ENCODE results near the gene AK8. TPM values are rescaled to one million over a fixed set of nuclear protein-coding genes. Genes with fewer than 3 reads are reported as not detected.

AK8 gene
- total RNA-seq, 1 experiment from 2014 or later: 0.42 TPM

DNA sequence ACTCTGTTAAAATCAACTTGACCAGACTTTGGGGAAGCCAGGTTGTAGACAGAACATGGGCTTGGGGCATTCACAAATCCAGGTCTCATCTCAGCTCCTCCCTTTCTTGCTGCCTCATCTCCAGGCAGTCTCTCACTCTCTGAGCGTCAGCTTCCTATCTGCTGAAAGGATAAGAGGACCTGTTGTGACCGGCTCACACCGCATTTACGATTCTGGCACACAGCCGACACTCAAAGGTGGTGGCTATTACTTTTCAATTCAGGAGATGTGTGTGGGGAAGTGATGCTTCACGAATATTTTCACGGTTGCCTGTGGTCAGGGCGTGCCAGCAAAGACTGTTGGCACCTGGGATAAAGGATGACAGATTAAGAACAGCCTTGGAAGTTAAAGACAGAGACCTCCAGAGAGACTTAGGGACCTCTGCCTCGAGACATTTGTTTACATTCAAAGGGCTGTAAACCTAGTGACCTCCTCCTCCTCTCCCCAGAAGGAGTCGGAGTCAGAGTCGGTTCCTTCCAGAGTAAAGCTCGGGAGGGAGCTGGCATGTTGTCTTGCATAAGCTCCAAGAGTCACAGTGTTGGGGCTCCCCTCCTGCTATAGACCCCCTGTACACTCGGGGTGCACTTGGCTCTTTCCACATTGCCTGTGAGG lies 83.2 kb downstream of the AK8 start:
- Mint-ChIP-seq H3K27me3 (ENCODE audit: insufficient read depth, unreplicated experiment) (peaks cover 26% of the 10 kb centered on the region), H3K4me3 (ENCODE audit: unreplicated experiment) (no peak overlapping the region), H3K36me3 (ENCODE audit: insufficient read depth, unreplicated experiment) (no peaks in the 10 kb centered on the region), H3K27ac (ENCODE audit: low read depth, unreplicated experiment) (no peak overlapping the region), H3K4me1 (ENCODE audit: insufficient read depth, unreplicated experiment) (no peaks in the 10 kb centered on the region), H3K9me3 (ENCODE audit: unreplicated experiment) (no peaks in the 10 kb centered on the region)
- intact Hi-C loops (cut with micrococcal nuclease): no loop called here
- TF ChIP-seq, protein P1, sequence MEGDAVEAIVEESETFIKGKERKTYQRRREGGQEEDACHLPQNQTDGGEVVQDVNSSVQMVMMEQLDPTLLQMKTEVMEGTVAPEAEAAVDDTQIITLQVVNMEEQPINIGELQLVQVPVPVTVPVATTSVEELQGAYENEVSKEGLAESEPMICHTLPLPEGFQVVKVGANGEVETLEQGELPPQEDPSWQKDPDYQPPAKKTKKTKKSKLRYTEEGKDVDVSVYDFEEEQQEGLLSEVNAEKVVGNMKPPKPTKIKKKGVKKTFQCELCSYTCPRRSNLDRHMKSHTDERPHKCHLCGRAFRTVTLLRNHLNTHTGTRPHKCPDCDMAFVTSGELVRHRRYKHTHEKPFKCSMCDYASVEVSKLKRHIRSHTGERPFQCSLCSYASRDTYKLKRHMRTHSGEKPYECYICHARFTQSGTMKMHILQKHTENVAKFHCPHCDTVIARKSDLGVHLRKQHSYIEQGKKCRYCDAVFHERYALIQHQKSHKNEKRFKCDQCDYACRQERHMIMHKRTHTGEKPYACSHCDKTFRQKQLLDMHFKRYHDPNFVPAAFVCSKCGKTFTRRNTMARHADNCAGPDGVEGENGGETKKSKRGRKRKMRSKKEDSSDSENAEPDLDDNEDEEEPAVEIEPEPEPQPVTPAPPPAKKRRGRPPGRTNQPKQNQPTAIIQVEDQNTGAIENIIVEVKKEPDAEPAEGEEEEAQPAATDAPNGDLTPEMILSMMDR (IDR thresholded peaks at IDR 0.05; ENCODE audit: unreplicated experiment): no peak
- peak; percentile 31 for DNase-seq (ENCODE audit: unreplicated experiment)
- ChIA-PET POLR2A (no interaction called here), CTCF (no interaction called here)
- BruUV-seq (replicated peaks): no TSS peak

DNA sequence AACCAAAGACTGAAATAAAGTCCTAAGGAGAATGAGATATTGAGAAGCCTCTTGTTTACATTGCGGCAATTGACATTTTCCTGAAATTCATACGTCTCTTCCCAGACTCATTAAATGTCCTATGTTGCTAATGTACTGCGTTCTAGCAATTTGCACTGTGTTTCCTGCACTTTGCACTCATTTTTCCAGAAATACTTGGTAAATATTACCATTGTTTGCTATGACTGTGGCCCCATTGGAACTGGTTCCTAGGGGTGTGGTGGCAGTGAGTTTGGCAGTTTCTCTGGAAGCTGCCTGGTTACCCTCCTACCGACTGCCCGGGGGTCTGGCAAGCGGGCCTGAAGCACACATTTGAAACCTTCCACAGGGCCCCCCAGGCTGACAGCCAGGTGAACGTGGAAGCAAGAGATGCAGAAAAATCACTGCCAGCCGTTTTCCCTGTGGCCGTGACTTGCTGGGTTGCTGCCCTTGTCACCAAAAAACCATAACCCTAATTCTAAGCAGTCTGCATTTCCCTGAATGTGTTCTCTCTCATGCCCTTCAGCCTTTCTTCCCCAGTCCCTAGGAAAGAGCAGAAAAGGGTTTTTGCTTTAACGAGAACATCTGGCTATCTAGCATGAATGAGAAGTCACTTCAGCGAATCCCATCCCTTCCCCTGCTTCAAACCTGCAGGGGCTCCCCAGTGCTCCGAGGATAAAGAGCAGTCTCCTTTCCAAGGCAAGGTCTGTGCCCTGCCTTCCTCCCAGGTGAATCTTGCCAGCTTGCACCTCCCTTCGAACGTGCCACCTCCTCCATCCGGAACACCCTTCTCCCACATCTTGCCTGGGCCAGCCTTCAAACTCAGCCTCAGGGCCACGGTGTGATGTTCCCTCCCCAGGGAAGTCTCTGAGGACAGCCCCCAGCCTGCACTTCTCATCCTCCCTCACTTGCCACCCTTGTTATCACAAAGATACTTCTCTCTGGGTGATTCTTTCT lies 84.2 kb downstream of the AK8 start:
- no peak for DNase-seq (ENCODE audit: unreplicated experiment)
- H3K9me3 Mint-ChIP-seq (ENCODE audit: unreplicated experiment): no peaks in the 10 kb centered on the region
- TF ChIP-seq, protein P1 (IDR thresholded peaks at IDR 0.05; ENCODE audit: unreplicated experiment): no peak
- H3K36me3 Mint-ChIP-seq (ENCODE audit: insufficient read depth, unreplicated experiment): no peaks in the 10 kb centered on the region
- H3K27me3 Mint-ChIP-seq (ENCODE audit: insufficient read depth, unreplicated experiment): peaks cover 26% of the 10 kb centered on the region
- H3K4me1 Mint-ChIP-seq (ENCODE audit: insufficient read depth, unreplicated experiment): no peaks in the 10 kb centered on the region
- ChIA-PET CTCF (no interaction called here), POLR2A (no interaction called here)
- intact Hi-C loops (cut with micrococcal nuclease): no loop called here
- no peak overlapping the region for H3K4me3 Mint-ChIP-seq (ENCODE audit: unreplicated experiment)
- BruUV-seq (replicated peaks): no TSS peak
- H3K27ac Mint-ChIP-seq (ENCODE audit: low read depth, unreplicated experiment): no peak overlapping the region

DNA sequence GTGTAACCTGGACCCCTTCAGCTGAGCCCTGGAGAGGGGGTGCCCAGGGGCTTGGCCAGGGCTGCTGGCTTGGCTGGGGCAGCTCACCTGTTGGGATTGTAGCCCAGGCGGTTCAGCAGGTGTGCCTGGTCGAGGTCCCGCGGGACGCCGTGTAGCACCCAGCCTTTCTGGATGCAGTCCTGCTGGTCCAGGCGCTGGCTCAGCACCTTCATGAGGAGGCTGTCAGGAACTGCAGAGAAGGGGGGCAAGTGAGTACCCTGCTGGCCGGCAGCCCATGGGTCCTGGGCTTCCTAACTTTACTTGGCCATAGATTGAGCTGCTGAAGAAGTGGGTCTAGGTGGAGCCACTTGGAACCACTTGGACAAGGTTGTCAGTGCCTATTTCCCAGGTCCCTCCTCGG lies 85.5 kb downstream of the AK8 start:
- Mint-ChIP-seq H3K4me1 (ENCODE audit: insufficient read depth, unreplicated experiment) (no peaks in the 10 kb centered on the region), H3K36me3 (ENCODE audit: insufficient read depth, unreplicated experiment) (no peaks in the 10 kb centered on the region), H3K27me3 (ENCODE audit: insufficient read depth, unreplicated experiment) (peaks cover 34% of the 10 kb centered on the region), H3K27ac (ENCODE audit: low read depth, unreplicated experiment) (no peak overlapping the region), H3K9me3 (ENCODE audit: unreplicated experiment) (no peaks in the 10 kb centered on the region), H3K4me3 (ENCODE audit: unreplicated experiment) (no peak overlapping the region)
- CTCF ChIA-PET: no interaction called here
- no TSS peak for BruUV-seq (replicated peaks)
- POLR2A ChIA-PET: no interaction called here
- DNase-seq (ENCODE audit: unreplicated experiment): no peak
- TF ChIP-seq, protein P1 (IDR thresholded peaks at IDR 0.05; ENCODE audit: unreplicated experiment): no peak
- intact Hi-C loops (cut with micrococcal nuclease): no loop called here

DNA sequence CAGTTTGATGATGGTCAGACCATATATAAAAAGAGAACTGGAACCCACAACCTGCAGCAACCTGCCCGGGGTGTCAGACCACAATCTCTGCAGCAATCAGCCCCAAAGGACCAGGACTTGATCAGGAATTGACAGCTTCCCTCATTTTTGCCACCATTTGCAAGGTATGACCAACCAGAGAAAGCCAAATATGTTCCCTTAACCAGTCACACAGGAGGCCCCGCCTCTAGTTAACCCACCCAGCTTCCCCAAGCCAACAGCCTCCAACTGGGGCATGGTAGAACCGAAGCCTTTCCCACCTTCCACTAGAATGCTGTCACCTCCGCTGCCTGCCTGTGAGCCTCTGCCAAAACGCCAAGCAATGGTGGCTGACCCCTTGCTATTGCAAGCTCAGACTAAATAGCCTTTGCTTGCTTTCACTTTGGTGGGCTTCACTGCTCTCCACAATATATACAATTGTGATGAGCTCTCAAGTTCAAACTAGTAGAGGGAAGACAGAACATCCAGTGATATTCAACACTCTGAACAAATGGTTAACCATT lies 86.3 kb downstream of the AK8 start:
- POLR2A ChIA-PET: no interaction called here
- no TSS peak for BruUV-seq (replicated peaks)
- Mint-ChIP-seq H3K27me3 (ENCODE audit: insufficient read depth, unreplicated experiment) (peaks cover 42% of the 10 kb centered on the region), H3K9me3 (ENCODE audit: unreplicated experiment) (no peaks in the 10 kb centered on the region), H3K4me3 (ENCODE audit: unreplicated experiment) (no peak overlapping the region), H3K27ac (ENCODE audit: low read depth, unreplicated experiment) (no peak overlapping the region), H3K36me3 (ENCODE audit: insufficient read depth, unreplicated experiment) (no peaks in the 10 kb centered on the region), H3K4me1 (ENCODE audit: insufficient read depth, unreplicated experiment) (no peaks in the 10 kb centered on the region)
- TF ChIP-seq, protein P1 (IDR thresholded peaks at IDR 0.05; ENCODE audit: unreplicated experiment): no peak
- intact Hi-C loops (cut with micrococcal nuclease): no loop called here
- no peak for DNase-seq (ENCODE audit: unreplicated experiment)
- CTCF ChIA-PET: interaction anchor here (0.6 kb wide), 2 partner anchors 42 to 73 kb away, joined by 3 read pairs; no protein-coding TSS in a partner anchor
